Cortex of kidney (tissue), 1 donor: ENCODE data around the gene EIF5B.
"Not testable (repeated sequence)": the region's sequence is repeated elsewhere in the genome, so short reads cannot be mapped to it uniquely, and the experiment has no call there.

Source experiments
- DNase-seq: peaks from one replicate; lab custom pipeline; 2025; lab: John Stamatoyannopoulos, UW

EIF5B gene

GRCh38 chr2:99365661-99366060 lies 28.5 kb downstream of the EIF5B start:
- DNase-seq, result no peak

GRCh38 chr2:99368854-99369253 lies 31.7 kb downstream of the EIF5B start:
- DNase-seq, result not testable (repeated sequence)

GRCh38 chr2:99373144-99373543 lies 36.0 kb downstream of the EIF5B start:
- no peak for DNase-seq

GRCh38 chr2:99374747-99375146 lies 37.6 kb downstream of the EIF5B start:
- DNase-seq, result no peak

- no peak for DNase-seq
Observed at GRCh38 chr2:99376254-99376864, 39.2 kb downstream of the EIF5B start.

GRCh38 chr2:99377879-99378278 lies 40.7 kb downstream of the EIF5B start:
- no peak for DNase-seq

GRCh38 chr2:99380376-99381010 lies 43.3 kb downstream of the EIF5B start:
- DNase-seq, result no peak

- DNase-seq, result no peak
Observed at GRCh38 chr2:99382143-99382542, 45.0 kb downstream of the EIF5B start.

- DNase-seq, result no peak
Observed at GRCh38 chr2:99386011-99386410, 48.8 kb downstream of the EIF5B start.

- DNase-seq, result no peak
Observed at GRCh38 chr2:99388892-99389291, 51.7 kb downstream of the EIF5B start.

- DNase-seq, result no peak
Observed at GRCh38 chr2:99389371-99389770, 52.2 kb downstream of the EIF5B start.

GRCh38 chr2:99389946-99390345 lies 52.8 kb downstream of the EIF5B start:
- DNase-seq, result no peak

GRCh38 chr2:99395589-99396130 lies 58.5 kb downstream of the EIF5B start:
- no peak for DNase-seq

- DNase-seq, result no peak
Observed at GRCh38 chr2:99397266-99397920, 60.2 kb downstream of the EIF5B start.

- no peak for DNase-seq
Observed at GRCh38 chr2:99398303-99398702, 61.1 kb downstream of the EIF5B start.

GRCh38 chr2:99399063-99399462 lies 61.9 kb downstream of the EIF5B start:
- DNase-seq, result no peak

- no peak for DNase-seq
Observed at GRCh38 chr2:99399795-99400194, 62.6 kb downstream of the EIF5B start.

GRCh38 chr2:99401841-99402240 lies 64.7 kb downstream of the EIF5B start:
- no peak for DNase-seq

- no peak for DNase-seq
Observed at GRCh38 chr2:99403084-99403483, 65.9 kb downstream of the EIF5B start.

GRCh38 chr2:99403524-99403923 lies 66.3 kb downstream of the EIF5B start:
- DNase-seq, result no peak

- no peak for DNase-seq
Observed at GRCh38 chr2:99404039-99404796, 67.0 kb downstream of the EIF5B start.
